ENCODE measurements around the gene KIAA1217.

Gene KIAA1217

DNA sequence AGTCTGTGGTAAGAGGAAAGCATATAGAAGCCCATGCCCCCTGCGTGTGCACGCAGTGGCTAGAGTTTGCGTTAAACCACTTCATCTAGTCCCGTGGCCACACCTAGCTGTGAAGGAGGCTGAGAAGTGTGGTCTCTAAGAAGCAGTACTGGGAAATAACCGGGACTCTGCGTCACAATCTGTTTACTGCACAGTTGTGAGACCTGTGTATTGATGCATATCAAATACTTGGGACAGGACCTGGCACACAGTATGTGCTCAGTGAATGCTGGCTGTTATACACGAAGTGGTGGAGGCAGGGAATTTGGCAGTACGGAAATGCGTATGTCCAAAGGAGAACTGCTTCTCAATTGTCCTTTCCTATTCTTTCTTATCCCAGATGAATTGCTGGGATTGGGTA, 365.2 kb downstream of the KIAA1217 start:
- TF ChIP-seq, protein P1, sequence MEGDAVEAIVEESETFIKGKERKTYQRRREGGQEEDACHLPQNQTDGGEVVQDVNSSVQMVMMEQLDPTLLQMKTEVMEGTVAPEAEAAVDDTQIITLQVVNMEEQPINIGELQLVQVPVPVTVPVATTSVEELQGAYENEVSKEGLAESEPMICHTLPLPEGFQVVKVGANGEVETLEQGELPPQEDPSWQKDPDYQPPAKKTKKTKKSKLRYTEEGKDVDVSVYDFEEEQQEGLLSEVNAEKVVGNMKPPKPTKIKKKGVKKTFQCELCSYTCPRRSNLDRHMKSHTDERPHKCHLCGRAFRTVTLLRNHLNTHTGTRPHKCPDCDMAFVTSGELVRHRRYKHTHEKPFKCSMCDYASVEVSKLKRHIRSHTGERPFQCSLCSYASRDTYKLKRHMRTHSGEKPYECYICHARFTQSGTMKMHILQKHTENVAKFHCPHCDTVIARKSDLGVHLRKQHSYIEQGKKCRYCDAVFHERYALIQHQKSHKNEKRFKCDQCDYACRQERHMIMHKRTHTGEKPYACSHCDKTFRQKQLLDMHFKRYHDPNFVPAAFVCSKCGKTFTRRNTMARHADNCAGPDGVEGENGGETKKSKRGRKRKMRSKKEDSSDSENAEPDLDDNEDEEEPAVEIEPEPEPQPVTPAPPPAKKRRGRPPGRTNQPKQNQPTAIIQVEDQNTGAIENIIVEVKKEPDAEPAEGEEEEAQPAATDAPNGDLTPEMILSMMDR (IDR thresholded peaks at IDR 0.05; ENCODE audit: borderline replicate concordance, control extremely low read depth, extremely low read depth, insufficient read depth, missing control alignments), result no peak
- no peak for DNase-seq (ENCODE audit: low spot score)
- in situ Hi-C loops (cut with MboI; ENCODE audit: low sequenced_read_pairs, unreplicated experiment), result no loop called here

DNA sequence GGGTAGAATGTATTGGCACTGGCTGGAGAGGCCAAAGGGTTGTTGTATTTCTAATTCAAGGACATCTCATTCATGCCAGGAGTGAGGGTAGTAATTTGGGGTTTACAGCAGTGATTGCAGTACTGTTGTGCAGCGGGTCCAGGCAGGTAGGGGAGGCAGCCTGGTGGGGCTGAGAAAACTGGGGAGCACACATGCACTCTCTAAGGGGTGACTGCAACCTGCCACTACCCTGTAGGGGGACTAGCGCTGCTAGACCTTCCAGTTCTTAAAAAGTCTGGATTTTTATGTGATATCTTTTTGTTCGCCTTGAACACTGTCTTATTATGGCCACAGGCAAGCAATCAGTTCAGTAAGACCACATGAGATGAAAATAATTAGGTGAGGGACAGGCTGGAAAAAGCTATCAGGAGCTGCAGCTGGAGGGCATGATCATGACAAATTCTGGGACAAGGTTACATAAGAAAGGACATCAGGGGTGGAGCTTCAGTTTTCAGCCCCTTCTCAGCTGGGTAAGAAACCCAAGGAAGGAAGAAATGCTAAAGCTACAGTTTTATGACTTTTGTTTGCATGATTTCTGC, 365.7 kb downstream of the KIAA1217 start:
- no peak for DNase-seq (ENCODE audit: low spot score)
- in situ Hi-C loops (cut with MboI; ENCODE audit: low sequenced_read_pairs, unreplicated experiment), result no loop called here
- TF ChIP-seq, protein P1 (IDR thresholded peaks at IDR 0.05; ENCODE audit: borderline replicate concordance, control extremely low read depth, extremely low read depth, insufficient read depth, missing control alignments), result no peak

DNA sequence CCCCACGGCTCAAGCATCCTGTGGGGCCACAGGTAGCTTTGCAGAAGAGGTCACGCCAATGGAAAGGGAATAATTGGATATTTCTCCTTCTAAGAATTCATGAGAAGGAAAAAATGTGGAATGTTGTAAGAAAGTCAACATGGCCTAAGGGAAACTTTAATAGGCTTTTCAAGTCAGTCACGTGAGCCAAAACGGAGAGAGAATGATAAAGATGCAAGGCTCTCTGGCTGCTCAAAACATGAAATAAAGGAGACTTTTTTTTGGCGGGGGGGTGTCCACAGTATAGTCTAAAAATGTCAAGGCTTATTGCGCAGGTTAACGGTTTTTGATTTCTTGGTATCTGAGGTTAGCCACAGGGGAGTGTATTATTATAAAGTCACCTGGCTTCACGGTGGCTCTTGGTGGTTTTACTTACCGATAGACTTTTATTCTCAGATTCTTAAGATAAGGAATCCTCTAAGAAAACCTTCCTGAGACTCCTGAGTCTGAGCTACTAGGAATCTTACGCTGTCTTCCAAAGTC, 366.6 kb downstream of the KIAA1217 start:
- DNase-seq (ENCODE audit: low spot score), result no peak
- TF ChIP-seq, protein P1 (IDR thresholded peaks at IDR 0.05; ENCODE audit: borderline replicate concordance, control extremely low read depth, extremely low read depth, insufficient read depth, missing control alignments), result no peak
- in situ Hi-C loops (cut with MboI; ENCODE audit: low sequenced_read_pairs, unreplicated experiment), result no loop called here

DNA sequence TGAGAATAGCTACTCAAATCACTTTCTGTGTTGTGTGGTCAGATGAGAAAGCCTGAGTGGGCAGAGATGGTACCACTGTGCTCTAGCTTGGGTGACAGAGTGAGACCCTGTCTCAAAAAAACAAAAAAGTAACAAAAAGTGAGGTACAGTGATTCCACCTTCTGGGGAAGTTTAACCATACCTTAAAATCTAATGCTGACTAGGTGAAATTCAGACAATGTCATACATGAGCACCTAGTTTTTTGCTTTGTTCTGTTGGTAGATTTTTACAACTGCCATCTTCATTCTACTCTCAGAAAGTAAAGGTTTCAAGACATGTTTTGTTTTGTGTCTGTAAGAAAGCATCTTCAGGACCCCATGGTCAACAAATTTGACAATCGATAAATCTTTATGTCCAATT, 370.5 kb downstream of the KIAA1217 start:
- no peak for DNase-seq (ENCODE audit: low spot score)
- TF ChIP-seq, protein P1 (IDR thresholded peaks at IDR 0.05; ENCODE audit: borderline replicate concordance, control extremely low read depth, extremely low read depth, insufficient read depth, missing control alignments), result no peak
- in situ Hi-C loops (cut with MboI; ENCODE audit: low sequenced_read_pairs, unreplicated experiment), result no loop called here

DNA sequence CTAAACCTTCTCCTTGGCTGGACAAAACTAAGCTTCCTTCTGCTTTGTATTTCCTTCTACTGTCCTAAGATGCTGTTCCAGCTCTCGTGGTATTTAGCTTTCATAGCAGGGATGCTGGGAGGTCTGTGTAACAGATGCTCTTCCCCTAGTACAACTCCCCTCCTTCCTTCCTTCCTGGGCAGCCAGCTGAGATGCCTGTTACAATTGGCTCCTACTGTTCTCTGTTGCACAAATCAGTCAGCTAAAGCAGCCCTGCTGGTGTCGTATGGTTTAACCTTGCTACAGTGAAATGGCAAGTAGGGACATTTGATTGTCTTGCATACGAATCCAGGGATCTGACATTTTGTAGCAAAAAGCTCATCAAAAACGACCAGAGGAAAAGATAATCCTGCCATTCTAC, 371.0 kb downstream of the KIAA1217 start:
- no peak for DNase-seq (ENCODE audit: low spot score)
- TF ChIP-seq, protein P1 (IDR thresholded peaks at IDR 0.05; ENCODE audit: borderline replicate concordance, control extremely low read depth, extremely low read depth, insufficient read depth, missing control alignments), result no peak
- in situ Hi-C loops (cut with MboI; ENCODE audit: low sequenced_read_pairs, unreplicated experiment), result no loop called here

DNA sequence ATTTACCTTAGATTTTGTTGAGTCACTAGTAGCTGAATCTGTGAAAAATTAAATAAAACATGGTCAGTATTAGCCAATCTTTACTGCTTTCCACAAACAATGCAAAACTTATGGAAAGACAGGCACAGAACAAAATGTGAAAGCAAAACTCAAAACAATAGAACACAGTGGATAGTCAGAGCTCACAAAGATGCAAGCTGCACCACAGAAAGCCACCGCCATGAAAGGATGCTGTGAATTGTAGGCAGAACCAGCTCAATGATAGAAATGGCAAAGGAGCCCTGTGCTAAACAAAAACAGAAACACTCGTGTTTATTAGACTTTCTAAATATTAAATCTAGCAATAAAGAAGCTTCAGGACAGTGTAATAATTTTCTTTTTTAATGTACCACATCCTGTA, 380.3 kb downstream of the KIAA1217 start:
- TF ChIP-seq, protein P1 (IDR thresholded peaks at IDR 0.05; ENCODE audit: borderline replicate concordance, control extremely low read depth, extremely low read depth, insufficient read depth, missing control alignments), result no peak
- in situ Hi-C loops (cut with MboI; ENCODE audit: low sequenced_read_pairs, unreplicated experiment), result no loop called here
- DNase-seq (ENCODE audit: low spot score), result no peak
